Fibroblast of lung (primary cell): ENCODE measurements around the gene SLC35A2. TPM values are rescaled to one million over a fixed set of nuclear protein-coding genes. Genes with fewer than 3 reads are reported as not detected.

ENCODE experiments used
- DNase-seq, 2 donors: peaks; one replicate each; pipeline versions ENCODE4 v3.0.0 to v3.0.0-alpha.2; 2010; ENCODE audit warnings: low read depth in 2 of 2
- H2AFZ ChIP-seq: 2 replicates; pipeline ENCODE4 v1.5.1; 2012; ENCODE audit warnings: low read length, control low read depth, inconsistent platforms
- H3K27ac ChIP-seq: 2 replicates; pipeline ENCODE4 v1.5.1; 2011; ENCODE audit warnings: low read length, control low read depth; ENCODE audit not compliant: insufficient read depth
- H3K27me3 ChIP-seq: 2 replicates; pipeline ENCODE4 v1.5.1; 2011; ENCODE audit warnings: mild to moderate bottlenecking, low read length; ENCODE audit not compliant: control insufficient read depth, insufficient read depth
- H3K36me3 ChIP-seq: 2 replicates; pipeline ENCODE4 v1.5.1; 2011; ENCODE audit warnings: low read length; ENCODE audit not compliant: control insufficient read depth, insufficient read depth
- H3K4me1 ChIP-seq: 2 replicates; pipeline ENCODE4 v1.5.1; 2011; ENCODE audit warnings: low read length; ENCODE audit not compliant: control insufficient read depth, insufficient read depth; ENCODE audit errors: extremely low read depth
- H3K4me2 ChIP-seq: 2 replicates; pipeline ENCODE4 v1.5.1; 2011; ENCODE audit warnings: low read length, control low read depth; ENCODE audit not compliant: insufficient read depth; ENCODE audit errors: extremely low read depth
- H3K4me3 ChIP-seq, 4 experiments: fragments of 200-600 bp in 1 of 4; sonication (generic) in 1 of 4; replicated peaks in 1 of 4; 2 replicates each; pipeline ENCODE4 v1.5.1; 2011 to 2016; ENCODE audit warnings: low read length in 4 of 4, low read depth in 3 of 4, mild to moderate bottlenecking in 3 of 4, control low read depth in 2 of 4, inconsistent platforms in 1 of 4, mixed read lengths in 1 of 4; ENCODE audit not compliant: insufficient read depth in 1 of 4; ENCODE audit errors: control extremely low read depth in 1 of 4
- H3K79me2 ChIP-seq: 2 replicates; pipeline ENCODE4 v1.5.1; 2012; ENCODE audit warnings: mild to moderate bottlenecking, low read length, inconsistent platforms; ENCODE audit not compliant: control insufficient read depth, insufficient read depth
- H3K9ac ChIP-seq: 2 replicates; pipeline ENCODE4 v1.5.1; 2011; ENCODE audit warnings: mild to moderate bottlenecking, low read length, control low read depth; ENCODE audit not compliant: insufficient read depth
- H3K9me3 ChIP-seq: 2 replicates; pipeline ENCODE4 v1.5.1; 2012; ENCODE audit warnings: low read depth, low read length; ENCODE audit not compliant: control insufficient read depth, insufficient read depth
- H4K20me1 ChIP-seq: 2 replicates; pipeline ENCODE4 v1.5.1; 2011; ENCODE audit warnings: low read length; ENCODE audit not compliant: control insufficient read depth, insufficient read depth; ENCODE audit errors: extremely low read depth
- CTCF ChIP-seq, 2 donors: IDR thresholded peaks in 1 of 2; conservative IDR thresholded peaks in 1 of 2; 1 replicate in 1 of 2; 2 replicates in 1 of 2; pipeline ENCODE4 v1.5.1; 2011 to 2012; ENCODE audit warnings: low read length in 2 of 2, control low read depth in 1 of 2, inconsistent platforms in 1 of 2, low read depth in 1 of 2, mild to moderate bottlenecking in 1 of 2
- EZH2 ChIP-seq: IDR thresholded peaks from 2 replicates; pipeline ENCODE4 v1.5.1; 2012; ENCODE audit warnings: low read length, control low read depth, mild to moderate bottlenecking; ENCODE audit errors: missing control alignments
- polyA plus RNA-seq, 2 donors: library from polyadenylated mRNA; depleted of rRNA in 1 of 2; stranded (reverse) in 1 of 2; unstranded in 1 of 2; fragments of >200 nt; gene quantifications; 2 replicates each; pipeline ENCODE4 v1.2.1, GENCODE V29; 2011 to 2012; ENCODE audit warnings: missing spikeins in 1 of 2
- total RNA-seq: library from RNA; depleted of rRNA; stranded (reverse); fragments of >200 nt; gene quantifications from 2 replicates; pipeline ENCODE4 v1.2.1, GENCODE V29; 2014

SLC35A2 gene
- total and polyA plus RNA-seq, 2 donors (not counting 1 experiment from before 2014, with no cell fraction given) = 9.6 to 41.2 TPM

GRCh38 chrX:48927123-48927522 is 15.7 kb upstream of the SLC35A2 start:
- Histone ChIP-seq H2AFZ (no peak overlapping the region), H3K27me3 (no peaks in the 10 kb centered on the region), H3K9ac (no peak overlapping the region), H3K79me2 (no peaks in the 10 kb centered on the region), H3K27ac (no peak overlapping the region), H3K4me3 (no peak overlapping the region), H3K4me1 (no peaks in the 10 kb centered on the region), H4K20me1 (no peaks in the 10 kb centered on the region), H3K4me2 (no peak overlapping the region), H3K36me3 (peaks cover 4% of the 10 kb centered on the region), H3K9me3 (no peaks in the 10 kb centered on the region)
- DNase-seq = no peak
- TF ChIP-seq CTCF (conservative IDR thresholded peaks at IDR 0.05 in 1 of 2, IDR thresholded peaks at IDR 0.05 in 1 of 2; ENCODE audit: low read depth in 1 of 2, low read length in 2 of 2) (no peak), EZH2 (no peak)

GRCh38 chrX:48924270-48924669 is 12.8 kb upstream of the SLC35A2 start:
- no peak for DNase-seq
- no peaks in the 10 kb centered on the region for H4K20me1 ChIP-seq
- no peaks in the 10 kb centered on the region for H3K9me3 ChIP-seq
- no peaks in the 10 kb centered on the region for H3K4me1 ChIP-seq
- H3K9ac ChIP-seq = no peak overlapping the region
- peaks cover 4% of the 10 kb centered on the region for H3K36me3 ChIP-seq
- no peak overlapping the region for H3K4me3 ChIP-seq
- H3K27ac ChIP-seq = no peak overlapping the region
- no peak overlapping the region for H3K4me2 ChIP-seq
- no peaks in the 10 kb centered on the region for H3K79me2 ChIP-seq
- no peak for TF ChIP-seq EZH2
- no peak overlapping the region for H2AFZ ChIP-seq
- H3K27me3 ChIP-seq = no peaks in the 10 kb centered on the region

GRCh38 chrX:48923771-48924170 is 12.3 kb upstream of the SLC35A2 start:
- H3K27ac ChIP-seq = no peak overlapping the region
- no peaks in the 10 kb centered on the region for H3K4me1 ChIP-seq
- DNase-seq = no peak
- H3K4me3 ChIP-seq = no peak overlapping the region
- H3K36me3 ChIP-seq = peaks cover 4% of the 10 kb centered on the region
- H3K4me2 ChIP-seq = no peak overlapping the region
- H4K20me1 ChIP-seq = no peaks in the 10 kb centered on the region
- no peaks in the 10 kb centered on the region for H3K9me3 ChIP-seq
- H2AFZ ChIP-seq = no peak overlapping the region
- H3K79me2 ChIP-seq = no peaks in the 10 kb centered on the region
- H3K27me3 ChIP-seq = no peaks in the 10 kb centered on the region
- no peak overlapping the region for H3K9ac ChIP-seq
- TF ChIP-seq EZH2 = no peak
- TF ChIP-seq CTCF (conservative IDR thresholded peaks at IDR 0.05 in 1 of 2, IDR thresholded peaks at IDR 0.05 in 1 of 2; ENCODE audit: low read depth in 1 of 2, low read length in 2 of 2) = no peak
